WI38 (cell line): ENCODE results near the gene AADACL4.
"Not testable (repeated sequence)": the region's sequence is repeated elsewhere in the genome, so short reads cannot be mapped to it uniquely, and the experiment has no call there.

Experiments
- H3K4me3 ChIP-seq: 2 replicates; pipeline ENCODE4 v1.5.1; 2011; ENCODE audit warnings: low read depth, mild to moderate bottlenecking, control low read depth, low read length
- CTCF ChIP-seq: IDR thresholded peaks from 2 replicates; pipeline ENCODE4 v1.5.1; 2012; ENCODE audit warnings: low read depth, mild to moderate bottlenecking, control low read depth, low read length

AADACL4 gene

DNA sequence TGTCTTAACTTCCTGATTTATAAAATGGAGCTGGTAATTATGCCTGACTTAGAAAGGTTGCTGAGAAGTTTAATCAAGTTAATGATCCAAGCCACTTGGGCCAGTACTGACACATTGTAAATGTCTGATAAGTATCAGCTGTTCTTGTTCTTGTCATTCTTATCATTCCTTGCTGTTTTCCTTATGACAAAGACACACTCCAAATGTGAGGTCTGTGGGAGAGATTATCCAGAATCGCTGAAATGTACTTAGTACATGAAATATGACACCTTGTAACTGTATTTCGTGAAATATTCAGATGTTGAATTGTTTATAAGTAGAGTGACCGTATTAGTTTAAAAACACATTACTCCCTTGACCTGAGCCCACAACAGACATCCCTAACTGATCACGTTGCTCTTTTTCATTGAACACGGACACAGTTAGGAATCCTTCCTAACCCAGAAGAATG is 6.1 kb downstream of the AADACL4 start:
- H3K4me3 ChIP-seq, result no peak overlapping the region
- no peak for TF ChIP-seq CTCF

DNA sequence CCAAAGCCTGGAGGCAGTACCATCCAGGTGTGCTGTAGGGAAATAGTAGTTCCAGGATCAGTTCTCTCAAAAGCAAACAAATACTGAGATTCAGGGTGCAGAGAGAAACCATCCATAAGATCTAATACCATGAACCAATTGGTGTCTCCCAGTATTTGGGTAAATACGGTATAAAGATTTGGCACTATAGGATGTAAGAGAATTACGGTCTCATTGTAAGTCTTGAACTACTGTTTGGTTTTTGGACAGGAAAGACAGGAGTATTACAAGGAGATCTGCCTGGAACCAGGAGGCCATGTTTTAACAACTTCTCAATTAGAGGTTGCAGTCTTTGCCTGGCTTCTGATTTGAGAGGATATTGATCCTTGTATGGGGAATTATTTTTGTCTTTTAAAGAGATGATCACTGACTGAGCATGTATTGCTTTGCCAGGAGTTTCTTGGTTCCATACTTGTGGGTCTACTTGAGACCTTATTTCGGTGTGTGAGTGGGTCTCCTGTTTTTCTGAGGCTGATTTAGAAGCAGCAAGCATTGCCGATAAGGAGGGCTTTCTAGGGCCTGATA is 10.2 kb downstream of the AADACL4 start:
- no peak overlapping the region for H3K4me3 ChIP-seq
- no peak for TF ChIP-seq CTCF

DNA sequence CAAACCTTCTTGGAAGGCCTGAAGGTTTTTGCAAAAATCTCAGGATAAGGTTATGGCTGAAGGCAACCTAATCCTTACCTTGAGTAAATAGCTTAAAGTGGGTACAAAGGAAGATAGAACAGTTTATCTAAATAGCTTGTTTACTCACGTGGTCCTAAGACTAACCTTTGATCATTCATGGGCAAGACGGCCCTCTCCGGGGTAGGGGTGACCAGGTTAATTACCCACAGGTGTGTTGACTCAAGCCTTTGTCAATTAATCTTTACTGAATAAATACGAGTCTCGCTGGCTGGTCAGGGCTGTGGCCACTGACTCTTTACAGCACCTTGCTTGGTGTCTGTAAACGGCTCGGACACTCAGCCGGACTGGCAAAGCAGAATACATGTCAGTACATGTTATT is 10.8 kb downstream of the AADACL4 start:
- TF ChIP-seq CTCF, result no peak
- no peak overlapping the region for H3K4me3 ChIP-seq

- no peak overlapping the region for H3K4me3 ChIP-seq
- TF ChIP-seq CTCF, result no peak
These were observed 12.7 kb downstream of the AADACL4 start for GRCh38 chr1:12656575-12656974.

- TF ChIP-seq CTCF, result no peak
- no peak overlapping the region for H3K4me3 ChIP-seq
These were observed 13.4 kb downstream of the AADACL4 start for GRCh38 chr1:12657060-12657884.

GRCh38 chr1:12657885-12658512 is 14.1 kb downstream of the AADACL4 start:
- H3K4me3 ChIP-seq, result not testable (repeated sequence)

DNA sequence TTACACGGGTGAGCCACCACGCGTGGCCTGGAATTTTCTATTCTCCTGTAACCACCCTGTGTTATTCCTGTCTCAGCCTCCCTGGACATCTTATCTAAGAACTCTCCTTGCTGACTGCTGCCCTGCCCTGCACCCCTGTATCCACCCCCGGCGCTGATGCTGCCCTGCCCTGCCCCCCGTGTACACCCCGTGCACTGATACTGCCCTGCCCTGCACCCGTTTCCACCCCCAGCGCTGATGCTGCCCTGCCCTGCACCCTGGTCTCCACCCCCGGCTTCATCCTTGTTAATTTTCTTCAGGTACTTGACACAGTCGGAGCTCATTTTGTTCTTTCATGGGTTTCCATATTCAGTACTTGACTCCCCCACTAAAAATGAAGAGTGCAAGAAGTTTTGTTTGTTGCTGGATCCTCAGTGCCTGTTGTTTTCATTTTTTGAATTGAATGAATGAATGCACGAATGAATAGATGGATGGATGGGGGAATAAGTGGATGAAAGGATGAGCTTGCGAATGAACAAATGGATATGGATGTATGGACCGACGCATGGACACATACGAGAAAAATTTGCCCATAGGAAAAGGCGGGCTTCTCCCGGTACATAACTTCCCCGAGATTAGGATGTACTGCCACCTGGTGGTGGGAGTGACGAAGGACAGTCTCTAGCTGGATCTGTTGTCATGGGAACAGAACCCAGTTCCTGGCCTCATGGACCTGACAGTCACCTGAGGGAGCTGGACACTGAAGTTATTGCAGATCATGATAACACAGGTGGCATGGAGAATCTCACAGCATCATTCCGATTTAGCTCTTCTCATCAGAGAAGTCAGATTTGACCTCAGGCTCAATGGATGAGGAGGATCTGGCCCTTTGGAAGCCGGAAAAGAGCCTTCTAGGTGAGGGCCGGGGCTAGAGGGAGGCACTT is 14.9 kb downstream of the AADACL4 start:
- no peak overlapping the region for H3K4me3 ChIP-seq
- peak; percentile 87 for TF ChIP-seq CTCF
